SK-N-SH (cell line): ENCODE measurements around the gene ADGRG3. TPM values are rescaled to one million over a fixed set of nuclear protein-coding genes. Genes with fewer than 3 reads are reported as not detected.
"Not testable (repeated sequence)": the region's sequence is repeated elsewhere in the genome, so short reads cannot be mapped to it uniquely, and the experiment has no call there.

Experiments used
- CTCF ChIA-PET: fragments of 300-600, 350-600 bp; formaldehyde crosslinking; extraction: SDS; loops from one replicate; lab custom pipeline; 2021; lab: Yijun Ruan, JAX
- POLR2A ChIA-PET: fragments of 350-600 bp; sonication (Branson Sonifier 250); formaldehyde crosslinking; extraction: SDS; loops from one replicate; lab custom pipeline; 2020; ENCODE audit warnings: antibody characterized with exemption, inconsistent platforms; lab: Yijun Ruan, JAX
- DNase-seq: peaks from one replicate; pipeline ENCODE4 v3.0.0; 2012
- H2AFZ ChIP-seq: fragments of 200-600 bp; sonication (generic); 2 replicates; pipeline ENCODE4 v1.8.1; 2016; ENCODE audit warnings: antibody characterized with exemption, mild to moderate bottlenecking, low read depth
- H3F3A ChIP-seq: fragments of 200-600 bp; sonication (generic); replicated peaks from 2 replicates; pipeline ENCODE3; 2016; ENCODE audit warnings: antibody characterized with exemption, mild to moderate bottlenecking; ENCODE audit not compliant: insufficient read depth
- H3K27ac ChIP-seq, 2 experiments: fragments of 200-500 bp in 1 of 2; fragments of 200-600 bp in 1 of 2; sonication (Bioruptor generic) in 1 of 2; sonication (generic), shearing (Covaris generic) in 1 of 2; 2 replicates each; pipeline versions ENCODE4 v1.5.1 to v1.6.1; 2014 to 2016; ENCODE audit warnings: low read depth in 2 of 2, inconsistent platforms in 1 of 2, low read length in 1 of 2, mild to moderate bottlenecking in 1 of 2, mixed read lengths in 1 of 2
- H3K27me3 ChIP-seq: fragments of 200-600 bp; sonication (generic), shearing (Covaris generic); 2 replicates; pipeline ENCODE4 v1.6.1; 2016; ENCODE audit warnings: mixed run types; ENCODE audit not compliant: insufficient read depth
- H3K36me3 ChIP-seq, 2 experiments: fragments of 200-500 bp in 1 of 2; fragments of 200-600 bp in 1 of 2; sonication (Bioruptor generic) in 1 of 2; sonication (generic) in 1 of 2; replicated peaks in 1 of 2; 2 replicates each; pipeline versions ENCODE3 to v1.5.1; 2014 to 2016; ENCODE audit warnings: low read length in 1 of 2, mild to moderate bottlenecking in 1 of 2; ENCODE audit not compliant: insufficient read depth in 2 of 2, control insufficient read depth in 1 of 2
- H3K4me1 ChIP-seq, 2 experiments: fragments of 200-500 bp in 1 of 2; fragments of 200-600 bp in 1 of 2; sonication (Bioruptor generic) in 1 of 2; sonication (generic), shearing (Covaris generic) in 1 of 2; 2 replicates each; pipeline versions ENCODE4 v1.5.1 to v1.6.1; 2014 to 2016; ENCODE audit warnings: low read depth in 1 of 2, low read length in 1 of 2, mixed run types in 1 of 2; ENCODE audit not compliant: insufficient read depth in 2 of 2, control insufficient read depth in 1 of 2
- H3K4me2 ChIP-seq: fragments of 200-600 bp; sonication (generic), shearing (Covaris generic); 2 replicates; pipeline ENCODE4 v1.6.1; 2017; ENCODE audit warnings: mixed run types
- H3K4me3 ChIP-seq, 2 experiments: fragments of 200-500 bp in 1 of 2; fragments of 200-600 bp in 1 of 2; sonication (Bioruptor generic) in 1 of 2; sonication (generic), shearing (Covaris generic) in 1 of 2; 2 replicates each; pipeline versions ENCODE4 v1.5.1 to v1.8.1; 2014 to 2016; ENCODE audit warnings: low read depth in 2 of 2, inconsistent platforms in 1 of 2, low read length in 1 of 2, mild to moderate bottlenecking in 1 of 2, mixed read lengths in 1 of 2, moderate library complexity in 1 of 2
- H3K79me2 ChIP-seq: fragments of 200-600 bp; sonication (generic); 2 replicates; pipeline ENCODE4 v1.8.1; 2017; ENCODE audit warnings: mild to moderate bottlenecking; ENCODE audit not compliant: insufficient read depth
- H3K9ac ChIP-seq: fragments of 200-600 bp; sonication (generic); 2 replicates; pipeline ENCODE4 v1.6.1; 2017; ENCODE audit warnings: mixed run types
- H3K9me2 ChIP-seq: fragments of 200-600 bp; sonication (generic); 2 replicates; pipeline ENCODE4 v1.6.1; 2017; ENCODE audit warnings: mixed run types
- H3K9me3 ChIP-seq: fragments of 200-600 bp; sonication (generic); 2 replicates; pipeline ENCODE4 v1.6.1; 2017; ENCODE audit warnings: mixed run types, mild to moderate bottlenecking, moderate library complexity
- H4K20me1 ChIP-seq: fragments of 200-600 bp; sonication (generic); 2 replicates; pipeline ENCODE4 v1.6.1; 2017; ENCODE audit warnings: mild to moderate bottlenecking, mixed run types; ENCODE audit not compliant: insufficient read depth
- ELF1 ChIP-seq: IDR thresholded peaks from 2 replicates; pipeline ENCODE4 v1.4.0; 2012
- GATA2 ChIP-seq: sonication (generic); formaldehyde crosslinking; IDR thresholded peaks from 2 replicates; pipeline ENCODE4 v1.5.0; 2020; ENCODE audit warnings: mild to moderate bottlenecking, missing genetic modification reagents
- NFIC ChIP-seq: IDR thresholded peaks from 2 replicates; pipeline ENCODE4 v1.4.0; 2012; ENCODE audit warnings: borderline replicate concordance
- POLR2AphosphoS5 ChIP-seq: IDR thresholded peaks from 2 replicates; pipeline ENCODE4 v1.6.1; 2012; ENCODE audit warnings: low read depth, low read length
- RFX5 ChIP-seq: IDR thresholded peaks from 2 replicates; pipeline ENCODE4 v1.6.1; 2012; ENCODE audit warnings: mild to moderate bottlenecking, improper control_type of control experiment, low read length
- SMC3 ChIP-seq: IDR thresholded peaks from 2 replicates; pipeline ENCODE4 v1.6.1; 2012; ENCODE audit warnings: low read depth, low read length, improper control_type of control experiment
- TAF1 ChIP-seq: IDR thresholded peaks from 2 replicates; pipeline ENCODE4 v1.6.1; 2012; ENCODE audit warnings: low read depth, mild to moderate bottlenecking, low read length, moderate library complexity, borderline replicate concordance
- TEAD4 ChIP-seq: IDR thresholded peaks from 2 replicates; pipeline ENCODE4 v1.4.0; 2012; ENCODE audit warnings: mild to moderate bottlenecking, borderline replicate concordance; ENCODE audit not compliant: insufficient read depth
- YY1 ChIP-seq: IDR thresholded peaks from 2 replicates; pipeline ENCODE4 v1.4.0; 2012; ENCODE audit warnings: low read depth, mild to moderate bottlenecking
- WGBS: methylation state at CpG from one replicate; pipeline ENCODE4 v1.1.6; 2017; ENCODE audit warnings: low lambda C conversion rate; 5-methylcytosine and 5-hydroxymethylcytosine counted together
- polyA plus RNA-seq, 3 experiments: library from polyadenylated mRNA; depleted of rRNA; stranded (reverse); fragments of >200 nt; gene quantifications; 2 replicates each; pipeline ENCODE4 v1.2.3, GENCODE V29; 2012
- TF ChIP-seq, protein P1 (sequence below): fragments of 150-350 bp; IDR thresholded peaks from 2 replicates; pipeline ENCODE4 v1.6.1; 2016; ENCODE audit warnings: mild to moderate bottlenecking, low read depth, low read length
- TF ChIP-seq, protein P2 (sequence below): IDR thresholded peaks from 2 replicates; pipeline ENCODE4 v1.6.1; 2012; ENCODE audit warnings: mild to moderate bottlenecking, low read depth, low read length, moderate library complexity
- TF ChIP-seq, protein P3 (sequence below): fragments of 200-600 bp; sonication (generic); IDR thresholded peaks from 2 replicates; pipeline ENCODE4 v1.6.1; 2017; ENCODE audit warnings: antibody characterized with exemption, mild to moderate bottlenecking, moderate library complexity
- TF ChIP-seq, protein P4 (sequence below): IDR thresholded peaks from 2 replicates; pipeline ENCODE4 v1.4.0; 2012; ENCODE audit warnings: low read depth, borderline replicate concordance

The ADGRG3 gene
- polyA plus RNA-seq, 1 of the 3 experiments (the other 2 are of a cell fraction): not detected

DNA sequence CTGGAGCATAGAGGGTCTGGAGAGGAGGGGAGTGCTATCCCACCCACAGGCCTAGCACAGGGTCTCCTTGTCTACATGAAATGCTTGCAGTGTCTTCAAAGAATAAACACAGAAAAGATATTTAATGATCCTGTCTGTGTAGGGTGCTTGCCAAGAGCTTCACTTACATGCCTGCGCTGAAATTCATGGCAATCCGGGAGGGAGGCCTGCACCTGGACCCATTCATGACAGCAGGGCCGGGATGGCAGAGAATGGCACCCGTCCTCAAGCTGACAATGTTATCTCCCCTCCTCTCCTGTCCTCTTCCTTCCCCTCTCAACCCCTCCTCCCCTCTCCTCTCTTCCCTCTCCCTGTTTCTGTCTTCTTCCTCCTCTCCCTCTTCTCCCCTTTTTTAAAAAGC is 2.1 kb downstream of the ADGRG3 start:
- Histone ChIP-seq H3K9ac (no peak overlapping the region), H3K27me3 (peaks cover 7% of the 10 kb centered on the region; the same call in 1 of the 2 replicates), H3K9me2 (no peaks in the 10 kb centered on the region), H3F3A (no peaks in the 10 kb centered on the region), H3K27ac (no peak overlapping the region), H2AFZ (no peak overlapping the region), H3K4me2 (no peak overlapping the region)
- ChIA-PET POLR2A (no interaction called here), CTCF (no interaction called here)
- no peak for DNase-seq
- 75% methylated on average over 4 of the region's 4 CpGs for WGBS
- TF ChIP-seq POLR2AphosphoS5 (no peak), TAF1 (no peak), GATA2 (CRISPR knock-in tag) (no peak), ELF1 (no peak), RFX5 (no peak), YY1 (no peak), TEAD4 (no peak), NFIC (no peak), SMC3 (no peak)
- TF ChIP-seq, protein P1, sequence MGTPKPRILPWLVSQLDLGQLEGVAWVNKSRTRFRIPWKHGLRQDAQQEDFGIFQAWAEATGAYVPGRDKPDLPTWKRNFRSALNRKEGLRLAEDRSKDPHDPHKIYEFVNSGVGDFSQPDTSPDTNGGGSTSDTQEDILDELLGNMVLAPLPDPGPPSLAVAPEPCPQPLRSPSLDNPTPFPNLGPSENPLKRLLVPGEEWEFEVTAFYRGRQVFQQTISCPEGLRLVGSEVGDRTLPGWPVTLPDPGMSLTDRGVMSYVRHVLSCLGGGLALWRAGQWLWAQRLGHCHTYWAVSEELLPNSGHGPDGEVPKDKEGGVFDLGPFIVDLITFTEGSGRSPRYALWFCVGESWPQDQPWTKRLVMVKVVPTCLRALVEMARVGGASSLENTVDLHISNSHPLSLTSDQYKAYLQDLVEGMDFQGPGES: no peak
- TF ChIP-seq, protein P2, sequence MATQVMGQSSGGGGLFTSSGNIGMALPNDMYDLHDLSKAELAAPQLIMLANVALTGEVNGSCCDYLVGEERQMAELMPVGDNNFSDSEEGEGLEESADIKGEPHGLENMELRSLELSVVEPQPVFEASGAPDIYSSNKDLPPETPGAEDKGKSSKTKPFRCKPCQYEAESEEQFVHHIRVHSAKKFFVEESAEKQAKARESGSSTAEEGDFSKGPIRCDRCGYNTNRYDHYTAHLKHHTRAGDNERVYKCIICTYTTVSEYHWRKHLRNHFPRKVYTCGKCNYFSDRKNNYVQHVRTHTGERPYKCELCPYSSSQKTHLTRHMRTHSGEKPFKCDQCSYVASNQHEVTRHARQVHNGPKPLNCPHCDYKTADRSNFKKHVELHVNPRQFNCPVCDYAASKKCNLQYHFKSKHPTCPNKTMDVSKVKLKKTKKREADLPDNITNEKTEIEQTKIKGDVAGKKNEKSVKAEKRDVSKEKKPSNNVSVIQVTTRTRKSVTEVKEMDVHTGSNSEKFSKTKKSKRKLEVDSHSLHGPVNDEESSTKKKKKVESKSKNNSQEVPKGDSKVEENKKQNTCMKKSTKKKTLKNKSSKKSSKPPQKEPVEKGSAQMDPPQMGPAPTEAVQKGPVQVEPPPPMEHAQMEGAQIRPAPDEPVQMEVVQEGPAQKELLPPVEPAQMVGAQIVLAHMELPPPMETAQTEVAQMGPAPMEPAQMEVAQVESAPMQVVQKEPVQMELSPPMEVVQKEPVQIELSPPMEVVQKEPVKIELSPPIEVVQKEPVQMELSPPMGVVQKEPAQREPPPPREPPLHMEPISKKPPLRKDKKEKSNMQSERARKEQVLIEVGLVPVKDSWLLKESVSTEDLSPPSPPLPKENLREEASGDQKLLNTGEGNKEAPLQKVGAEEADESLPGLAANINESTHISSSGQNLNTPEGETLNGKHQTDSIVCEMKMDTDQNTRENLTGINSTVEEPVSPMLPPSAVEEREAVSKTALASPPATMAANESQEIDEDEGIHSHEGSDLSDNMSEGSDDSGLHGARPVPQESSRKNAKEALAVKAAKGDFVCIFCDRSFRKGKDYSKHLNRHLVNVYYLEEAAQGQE: no peak
- TF ChIP-seq, protein P3, sequence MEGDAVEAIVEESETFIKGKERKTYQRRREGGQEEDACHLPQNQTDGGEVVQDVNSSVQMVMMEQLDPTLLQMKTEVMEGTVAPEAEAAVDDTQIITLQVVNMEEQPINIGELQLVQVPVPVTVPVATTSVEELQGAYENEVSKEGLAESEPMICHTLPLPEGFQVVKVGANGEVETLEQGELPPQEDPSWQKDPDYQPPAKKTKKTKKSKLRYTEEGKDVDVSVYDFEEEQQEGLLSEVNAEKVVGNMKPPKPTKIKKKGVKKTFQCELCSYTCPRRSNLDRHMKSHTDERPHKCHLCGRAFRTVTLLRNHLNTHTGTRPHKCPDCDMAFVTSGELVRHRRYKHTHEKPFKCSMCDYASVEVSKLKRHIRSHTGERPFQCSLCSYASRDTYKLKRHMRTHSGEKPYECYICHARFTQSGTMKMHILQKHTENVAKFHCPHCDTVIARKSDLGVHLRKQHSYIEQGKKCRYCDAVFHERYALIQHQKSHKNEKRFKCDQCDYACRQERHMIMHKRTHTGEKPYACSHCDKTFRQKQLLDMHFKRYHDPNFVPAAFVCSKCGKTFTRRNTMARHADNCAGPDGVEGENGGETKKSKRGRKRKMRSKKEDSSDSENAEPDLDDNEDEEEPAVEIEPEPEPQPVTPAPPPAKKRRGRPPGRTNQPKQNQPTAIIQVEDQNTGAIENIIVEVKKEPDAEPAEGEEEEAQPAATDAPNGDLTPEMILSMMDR: no peak
- TF ChIP-seq, protein P4, sequence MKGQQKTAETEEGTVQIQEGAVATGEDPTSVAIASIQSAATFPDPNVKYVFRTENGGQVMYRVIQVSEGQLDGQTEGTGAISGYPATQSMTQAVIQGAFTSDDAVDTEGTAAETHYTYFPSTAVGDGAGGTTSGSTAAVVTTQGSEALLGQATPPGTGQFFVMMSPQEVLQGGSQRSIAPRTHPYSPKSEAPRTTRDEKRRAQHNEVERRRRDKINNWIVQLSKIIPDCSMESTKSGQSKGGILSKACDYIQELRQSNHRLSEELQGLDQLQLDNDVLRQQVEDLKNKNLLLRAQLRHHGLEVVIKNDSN: no peak
- TF ChIP-seq, all 33 proteins: peak for 0
- Histone ChIP-seq H3K79me2 (no peaks in the 10 kb centered on the region), H3K4me3 (no peak overlapping the region), H3K4me1 (peaks cover 0 to 11% of the 10 kb centered on the region in 2 experiments; a peak in 1 of 4 replicates), H3K36me3 (no peaks in the 10 kb centered on the region), H4K20me1 (no peaks in the 10 kb centered on the region), H3K9me3 (no peaks in the 10 kb centered on the region)

DNA sequence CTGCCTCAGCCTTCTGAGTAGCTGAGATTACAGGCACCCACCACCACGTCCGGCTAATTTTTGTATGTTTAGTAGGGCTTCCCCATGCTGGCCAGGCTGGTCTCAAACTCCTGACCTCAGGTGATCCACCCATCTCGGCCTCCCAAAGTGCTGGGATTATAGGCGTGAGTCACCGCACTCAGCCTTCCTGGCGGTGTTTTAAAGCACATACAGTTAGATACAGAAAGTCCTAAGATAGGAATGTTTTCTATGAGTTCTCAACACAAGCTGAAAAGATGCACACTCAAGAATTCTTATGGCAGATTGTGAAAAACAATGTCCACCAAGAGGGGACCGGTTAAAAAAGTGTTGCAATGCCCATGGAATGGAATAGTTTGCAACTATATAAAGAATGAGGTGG is 3.3 kb downstream of the ADGRG3 start:
- H3K9ac ChIP-seq, H3K9me2 ChIP-seq, H2AFZ ChIP-seq, H3F3A ChIP-seq, H3K27ac ChIP-seq, POLR2A ChIA-PET, H3K36me3 ChIP-seq, H4K20me1 ChIP-seq, DNase-seq, H3K4me3 ChIP-seq, H3K27me3 ChIP-seq, H3K4me2 ChIP-seq, H3K9me3 ChIP-seq, H3K79me2 ChIP-seq: not testable (repeated sequence)
- CTCF ChIA-PET: interaction anchor here (0.8 to 2.1 kb wide), 4 partner anchors 23 to 80 kb away, joined by 3 to 7 read pairs (median 4); no protein-coding TSS in a partner anchor
- H3K4me1 ChIP-seq: peaks cover 0 to 11% of the 10 kb centered on the region in 2 experiments; a peak in 1 of 4 replicates
- 74% methylated on average over 7 of the region's 7 CpGs for WGBS
